ENCODE measurements around the gene PALM.
"Not testable (repeated sequence)": the region's sequence is repeated elsewhere in the genome, so short reads cannot be mapped to it uniquely, and the experiment has no call there.

- TF ChIP-seq POLR2AphosphoS5 (IDR thresholded peaks at IDR 0.05; ENCODE audit: low read depth, low read length); CTCF (IDR thresholded peaks at IDR 0.05); REST (IDR thresholded peaks at IDR 0.05; ENCODE audit: insufficient read depth in 1 of 2, low read depth in 2 of 2, low read length in 1 of 2); SIN3A (IDR thresholded peaks at IDR 0.05; ENCODE audit: borderline replicate concordance, insufficient read depth, low read depth, low read length): not testable (repeated sequence)
Measured at GRCh38 chr19:740816-741505, 32.2 kb downstream of the PALM start.
